SK-N-SH (cell line): ENCODE measurements around the gene EXOC4. TPM values are rescaled to one million over a fixed set of nuclear protein-coding genes. Genes with fewer than 3 reads are reported as not detected.

Source experiments
- CTCF ChIA-PET: fragments of 300-600, 350-600 bp; formaldehyde crosslinking; extraction: SDS; loops from one replicate; lab custom pipeline; 2021; lab: Yijun Ruan, JAX
- POLR2A ChIA-PET: fragments of 350-600 bp; sonication (Branson Sonifier 250); formaldehyde crosslinking; extraction: SDS; loops from one replicate; lab custom pipeline; 2020; ENCODE audit warnings: antibody characterized with exemption, inconsistent platforms; lab: Yijun Ruan, JAX
- DNase-seq: peaks from one replicate; pipeline ENCODE4 v3.0.0; 2012
- H2AFZ ChIP-seq: fragments of 200-600 bp; sonication (generic); 2 replicates; pipeline ENCODE4 v1.8.1; 2016; ENCODE audit warnings: antibody characterized with exemption, mild to moderate bottlenecking, low read depth
- H3F3A ChIP-seq: fragments of 200-600 bp; sonication (generic); replicated peaks from 2 replicates; pipeline ENCODE3; 2016; ENCODE audit warnings: antibody characterized with exemption, mild to moderate bottlenecking; ENCODE audit not compliant: insufficient read depth
- H3K27ac ChIP-seq, 2 experiments: fragments of 200-500 bp in 1 of 2; fragments of 200-600 bp in 1 of 2; sonication (Bioruptor generic) in 1 of 2; sonication (generic), shearing (Covaris generic) in 1 of 2; 2 replicates each; pipeline versions ENCODE4 v1.5.1 to v1.6.1; 2014 to 2016; ENCODE audit warnings: low read depth in 2 of 2, inconsistent platforms in 1 of 2, low read length in 1 of 2, mild to moderate bottlenecking in 1 of 2, mixed read lengths in 1 of 2
- H3K27me3 ChIP-seq: fragments of 200-600 bp; sonication (generic), shearing (Covaris generic); 2 replicates; pipeline ENCODE4 v1.6.1; 2016; ENCODE audit warnings: mixed run types; ENCODE audit not compliant: insufficient read depth
- H3K36me3 ChIP-seq, 2 experiments: fragments of 200-500 bp in 1 of 2; fragments of 200-600 bp in 1 of 2; sonication (Bioruptor generic) in 1 of 2; sonication (generic) in 1 of 2; replicated peaks in 1 of 2; 2 replicates each; pipeline versions ENCODE3 to v1.5.1; 2014 to 2016; ENCODE audit warnings: low read length in 1 of 2, mild to moderate bottlenecking in 1 of 2; ENCODE audit not compliant: insufficient read depth in 2 of 2, control insufficient read depth in 1 of 2
- H3K4me1 ChIP-seq, 2 experiments: fragments of 200-500 bp in 1 of 2; fragments of 200-600 bp in 1 of 2; sonication (Bioruptor generic) in 1 of 2; sonication (generic), shearing (Covaris generic) in 1 of 2; 2 replicates each; pipeline versions ENCODE4 v1.5.1 to v1.6.1; 2014 to 2016; ENCODE audit warnings: low read depth in 1 of 2, low read length in 1 of 2, mixed run types in 1 of 2; ENCODE audit not compliant: insufficient read depth in 2 of 2, control insufficient read depth in 1 of 2
- H3K4me2 ChIP-seq: fragments of 200-600 bp; sonication (generic), shearing (Covaris generic); 2 replicates; pipeline ENCODE4 v1.6.1; 2017; ENCODE audit warnings: mixed run types
- H3K4me3 ChIP-seq, 2 experiments: fragments of 200-500 bp in 1 of 2; fragments of 200-600 bp in 1 of 2; sonication (Bioruptor generic) in 1 of 2; sonication (generic), shearing (Covaris generic) in 1 of 2; 2 replicates each; pipeline versions ENCODE4 v1.5.1 to v1.8.1; 2014 to 2016; ENCODE audit warnings: low read depth in 2 of 2, inconsistent platforms in 1 of 2, low read length in 1 of 2, mild to moderate bottlenecking in 1 of 2, mixed read lengths in 1 of 2, moderate library complexity in 1 of 2
- H3K79me2 ChIP-seq: fragments of 200-600 bp; sonication (generic); 2 replicates; pipeline ENCODE4 v1.8.1; 2017; ENCODE audit warnings: mild to moderate bottlenecking; ENCODE audit not compliant: insufficient read depth
- H3K9ac ChIP-seq: fragments of 200-600 bp; sonication (generic); 2 replicates; pipeline ENCODE4 v1.6.1; 2017; ENCODE audit warnings: mixed run types
- H3K9me2 ChIP-seq: fragments of 200-600 bp; sonication (generic); 2 replicates; pipeline ENCODE4 v1.6.1; 2017; ENCODE audit warnings: mixed run types
- H3K9me3 ChIP-seq: fragments of 200-600 bp; sonication (generic); 2 replicates; pipeline ENCODE4 v1.6.1; 2017; ENCODE audit warnings: mixed run types, mild to moderate bottlenecking, moderate library complexity
- H4K20me1 ChIP-seq: fragments of 200-600 bp; sonication (generic); 2 replicates; pipeline ENCODE4 v1.6.1; 2017; ENCODE audit warnings: mild to moderate bottlenecking, mixed run types; ENCODE audit not compliant: insufficient read depth
- CHD2 ChIP-seq: fragments of 150-350 bp; IDR thresholded peaks from 2 replicates; pipeline ENCODE4 v1.6.1; 2018; ENCODE audit warnings: low read length; ENCODE audit not compliant: partially characterized antibody
- ELF1 ChIP-seq: IDR thresholded peaks from 2 replicates; pipeline ENCODE4 v1.4.0; 2012
- EP300 ChIP-seq, 2 experiments: IDR thresholded peaks; 2 replicates each; pipeline versions ENCODE4 v1.4.0 to v1.6.1; 2012; ENCODE audit warnings: borderline replicate concordance in 1 of 2, low read depth in 1 of 2, low read length in 1 of 2
- FOXJ3 ChIP-seq: sonication (generic); formaldehyde crosslinking; IDR thresholded peaks from 2 replicates; pipeline ENCODE4 v1.5.1; 2020; ENCODE audit warnings: mild to moderate bottlenecking, missing genetic modification reagents
- GABPA ChIP-seq: IDR thresholded peaks from 2 replicates; pipeline ENCODE4 v1.4.0; 2012; ENCODE audit warnings: low read depth, mild to moderate bottlenecking
- GATA2 ChIP-seq: sonication (generic); formaldehyde crosslinking; IDR thresholded peaks from 2 replicates; pipeline ENCODE4 v1.5.0; 2020; ENCODE audit warnings: mild to moderate bottlenecking, missing genetic modification reagents
- IRF3 ChIP-seq: fragments of 150-350 bp; IDR thresholded peaks from 2 replicates; pipeline ENCODE4 v1.6.1; 2016; ENCODE audit warnings: mild to moderate bottlenecking, low read depth, low read length
- JUND ChIP-seq: IDR thresholded peaks from 2 replicates; pipeline ENCODE4 v1.4.0; 2012
- MEF2A ChIP-seq: IDR thresholded peaks from 2 replicates; pipeline ENCODE4 v1.4.0; 2012; ENCODE audit warnings: low read depth, borderline replicate concordance
- MXI1 ChIP-seq: IDR thresholded peaks from 2 replicates; pipeline ENCODE4 v1.6.1; 2012; ENCODE audit warnings: mild to moderate bottlenecking, low read depth, low read length, improper control_type of control experiment
- NFIC ChIP-seq: IDR thresholded peaks from 2 replicates; pipeline ENCODE4 v1.4.0; 2012; ENCODE audit warnings: borderline replicate concordance
- RAD21 ChIP-seq: IDR thresholded peaks from 2 replicates; pipeline ENCODE4 v1.6.1; 2012; ENCODE audit warnings: mild to moderate bottlenecking, low read length
- RXRA ChIP-seq: IDR thresholded peaks from 2 replicates; pipeline ENCODE4 v1.4.0; 2012; ENCODE audit warnings: low read depth, mild to moderate bottlenecking, borderline replicate concordance
- TAF1 ChIP-seq: IDR thresholded peaks from 2 replicates; pipeline ENCODE4 v1.6.1; 2012; ENCODE audit warnings: low read depth, mild to moderate bottlenecking, low read length, moderate library complexity, borderline replicate concordance
- TCF12 ChIP-seq: IDR thresholded peaks from 2 replicates; pipeline ENCODE4 v1.4.0; 2012
- TEAD4 ChIP-seq: IDR thresholded peaks from 2 replicates; pipeline ENCODE4 v1.4.0; 2012; ENCODE audit warnings: mild to moderate bottlenecking, borderline replicate concordance; ENCODE audit not compliant: insufficient read depth
- ZBTB33 ChIP-seq: IDR thresholded peaks from 2 replicates; pipeline ENCODE4 v1.4.0; 2012; ENCODE audit warnings: low read depth, borderline replicate concordance
- WGBS: methylation state at CpG from one replicate; pipeline ENCODE4 v1.1.6; 2017; ENCODE audit warnings: low lambda C conversion rate; 5-methylcytosine and 5-hydroxymethylcytosine counted together
- polyA plus RNA-seq, 3 experiments: library from polyadenylated mRNA; depleted of rRNA; stranded (reverse); fragments of >200 nt; gene quantifications; 2 replicates each; pipeline ENCODE4 v1.2.3, GENCODE V29; 2012

Gene EXOC4
- polyA plus RNA-seq, 1 of the 3 experiments (the other 2 are of a cell fraction) = 37.3 TPM

GRCh38 chr7:133545618-133546017 is 292.7 kb downstream of the EXOC4 start:
- H3K36me3 ChIP-seq = peaks cover 0 to 5% of the 10 kb centered on the region in 2 experiments
- H3K79me2 ChIP-seq = no peaks in the 10 kb centered on the region
- TF ChIP-seq IRF3 (no peak), CHD2 (no peak), MXI1 (no peak), TAF1 (no peak), FOXJ3 (CRISPR knock-in tag) (no peak), TCF12 (no peak)
- H3K4me2 ChIP-seq = no peak overlapping the region
- no peaks in the 10 kb centered on the region for H4K20me1 ChIP-seq
- ChIA-PET POLR2A (no interaction called here), CTCF (no interaction called here)
- H3K9me2 ChIP-seq = no peaks in the 10 kb centered on the region
- H3F3A ChIP-seq = no peaks in the 10 kb centered on the region
- H3K9ac ChIP-seq = no peak overlapping the region
- H3K9me3 ChIP-seq = no peaks in the 10 kb centered on the region
- no peak overlapping the region for H3K4me3 ChIP-seq
- peaks cover 0 to 37% of the 10 kb centered on the region in 2 experiments; a peak in 2 of 4 replicates for H3K4me1 ChIP-seq
- no peaks in the 10 kb centered on the region for H3K27me3 ChIP-seq
- H3K27ac ChIP-seq = peak overlapping the region in 1 of 2 experiments; percentile 97; a peak in 2 of 4 replicates
- H2AFZ ChIP-seq = no peak overlapping the region
- no peak for DNase-seq
- WGBS = 91% methylated on average over 1 of the region's 1 CpG

- H3K27me3 ChIP-seq = no peaks in the 10 kb centered on the region
- H3F3A ChIP-seq = no peaks in the 10 kb centered on the region
- no peak overlapping the region for H3K27ac ChIP-seq
- TF ChIP-seq RXRA (no peak), ZBTB33 (no peak), ELF1 (no peak), TEAD4 (no peak), EP300 (IDR thresholded peaks at IDR 0.05; ENCODE audit: borderline replicate concordance in 1 of 2, low read depth in 1 of 2, low read length in 1 of 2) (no peak), MEF2A (no peak), TCF12 (no peak), JUND (no peak), TAF1 (no peak), NFIC (no peak), GABPA (no peak), FOXJ3 (CRISPR knock-in tag) (no peak), RAD21 (no peak), GATA2 (CRISPR knock-in tag) (no peak)
- peaks cover 0 to 35% of the 10 kb centered on the region in 2 experiments; a peak in 2 of 4 replicates for H3K4me1 ChIP-seq
- no peak for DNase-seq
- no peaks in the 10 kb centered on the region for H3K9me3 ChIP-seq
- POLR2A ChIA-PET = no interaction called here
- CTCF ChIA-PET = no interaction called here
- no peaks in the 10 kb centered on the region for H4K20me1 ChIP-seq
- H3K79me2 ChIP-seq = no peaks in the 10 kb centered on the region
- H3K9ac ChIP-seq = no peak overlapping the region
- no peak overlapping the region for H3K4me2 ChIP-seq
- no peak overlapping the region for H3K4me3 ChIP-seq
- 90% methylated on average over 4 of the region's 4 CpGs for WGBS
- H3K36me3 ChIP-seq = peaks cover 0 to 5% of the 10 kb centered on the region in 2 experiments
- H2AFZ ChIP-seq = no peak overlapping the region
- H3K9me2 ChIP-seq = no peaks in the 10 kb centered on the region
Measured at GRCh38 chr7:133547981-133548380, 295.1 kb downstream of the EXOC4 start.
